ENCODE data around the gene CMSS1. TPM values are rescaled to one million over a fixed set of nuclear protein-coding genes. Genes with fewer than 3 reads are reported as not detected.

Gene CMSS1
- total RNA-seq, 4 donors from 2014 or later: 1.8 to 41.2 (median 17.0) TPM

DNA sequence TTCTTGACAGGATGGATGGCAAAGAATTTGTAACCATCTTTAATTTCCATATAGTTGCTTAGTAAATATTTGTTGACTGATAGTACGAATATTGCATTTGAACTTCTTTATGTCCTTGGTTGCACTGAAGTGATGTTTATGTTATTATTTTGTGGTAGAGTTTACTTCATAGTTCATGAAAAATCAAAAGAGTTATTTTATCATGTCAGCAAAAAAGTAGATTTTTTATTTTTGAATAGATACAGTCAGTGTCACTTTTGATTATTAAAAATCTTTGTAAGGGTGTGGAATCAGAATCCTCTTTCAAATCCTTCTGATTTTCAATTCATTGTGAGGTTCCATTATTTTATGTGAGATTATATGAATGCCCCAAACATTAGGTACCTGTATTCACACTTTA, 261.7 kb downstream of the CMSS1 start:
- intact Hi-C loops (cut with DNase I; ENCODE audit: low total_unique reads): no loop called here
- H3K27ac ChIP-seq: no peak overlapping the region
- DNase-seq: no peak
- TF ChIP-seq CTCF (IDR thresholded peaks at IDR 0.05) (no peak), POLR2A (IDR thresholded peaks at IDR 0.05) (no peak)
- no peaks in the 10 kb centered on the region for H3K36me3 ChIP-seq
- no peaks in the 10 kb centered on the region for H3K4me1 ChIP-seq
- no peaks in the 10 kb centered on the region for H3K9me3 ChIP-seq
- H3K4me3 ChIP-seq: no peak overlapping the region
- no peaks in the 10 kb centered on the region for H3K27me3 ChIP-seq

- no peaks in the 10 kb centered on the region for H3K27me3 ChIP-seq
- H3K4me1 ChIP-seq: no peaks in the 10 kb centered on the region
- H3K4me3 ChIP-seq: no peak overlapping the region
- no peak overlapping the region for H3K27ac ChIP-seq
- TF ChIP-seq POLR2A (IDR thresholded peaks at IDR 0.05) (no peak), CTCF (IDR thresholded peaks at IDR 0.05) (no peak)
- H3K36me3 ChIP-seq: no peaks in the 10 kb centered on the region
- H3K9me3 ChIP-seq: no peaks in the 10 kb centered on the region
- no peak for DNase-seq
- intact Hi-C loops (cut with DNase I; ENCODE audit: low total_unique reads): no loop called here
These were observed 262.9 kb downstream of the CMSS1 start for GRCh38 chr3:100080573-100080972.

GRCh38 chr3:100081311-100081710, 263.6 kb downstream of the CMSS1 start:
- Histone ChIP-seq H3K4me3 (no peak overlapping the region), H3K27ac (no peak overlapping the region), H3K27me3 (no peaks in the 10 kb centered on the region), H3K36me3 (no peaks in the 10 kb centered on the region), H3K4me1 (no peaks in the 10 kb centered on the region), H3K9me3 (no peaks in the 10 kb centered on the region)
- intact Hi-C loops (cut with DNase I; ENCODE audit: low total_unique reads): no loop called here
- TF ChIP-seq CTCF (IDR thresholded peaks at IDR 0.05) (no peak), POLR2A (IDR thresholded peaks at IDR 0.05) (no peak)
- DNase-seq: no peak

GRCh38 chr3:100081986-100082692, 264.5 kb downstream of the CMSS1 start:
- TF ChIP-seq POLR2A (IDR thresholded peaks at IDR 0.05) (no peak), CTCF (IDR thresholded peaks at IDR 0.05) (no peak)
- Histone ChIP-seq H3K27ac (no peak overlapping the region), H3K4me1 (no peaks in the 10 kb centered on the region), H3K27me3 (no peaks in the 10 kb centered on the region), H3K4me3 (no peak overlapping the region), H3K9me3 (no peaks in the 10 kb centered on the region), H3K36me3 (no peaks in the 10 kb centered on the region)
- intact Hi-C loops (cut with DNase I; ENCODE audit: low total_unique reads): no loop called here
- no peak for DNase-seq

DNA sequence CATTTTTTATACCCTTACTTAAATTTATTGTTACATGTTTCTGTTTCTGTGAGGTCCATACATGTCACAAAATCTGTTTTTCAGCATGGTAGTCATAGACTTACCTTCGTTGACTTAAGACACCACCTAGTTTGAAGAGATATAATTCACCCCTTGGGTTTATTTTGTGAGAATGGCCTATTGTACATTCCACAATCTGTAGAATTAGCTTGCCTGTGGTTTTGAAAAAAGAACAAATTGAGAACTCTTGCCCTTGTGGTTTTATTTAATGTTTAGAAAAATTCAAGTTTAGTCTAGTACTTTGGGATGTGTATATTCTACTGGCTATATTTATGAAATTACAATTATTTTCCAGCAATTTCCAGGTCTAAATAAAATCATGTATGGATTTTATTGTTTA, 265.1 kb downstream of the CMSS1 start:
- H3K4me1 ChIP-seq: no peaks in the 10 kb centered on the region
- intact Hi-C loops (cut with DNase I; ENCODE audit: low total_unique reads): no loop called here
- H3K27ac ChIP-seq: no peak overlapping the region
- H3K9me3 ChIP-seq: no peaks in the 10 kb centered on the region
- no peak for DNase-seq
- no peak for TF ChIP-seq CTCF (IDR thresholded peaks at IDR 0.05)
- TF ChIP-seq POLR2A (IDR thresholded peaks at IDR 0.05): no peak
- H3K4me3 ChIP-seq: no peak overlapping the region
- no peaks in the 10 kb centered on the region for H3K36me3 ChIP-seq
- no peaks in the 10 kb centered on the region for H3K27me3 ChIP-seq

Measured in uterus (tissue), 4 donors.